Smooth muscle cell of the brain vasculature (primary cell): ENCODE results near the gene ARMC3.
"Not testable (repeated sequence)": the region's sequence is repeated elsewhere in the genome, so short reads cannot be mapped to it uniquely, and the experiment has no call there.

Source experiments
- DNase-seq: peaks from one replicate; pipeline ENCODE4 v3.0.0-alpha.2; 2012; ENCODE audit warnings: low read depth, low spot score

Gene ARMC3

GRCh38 chr10:23072593-23072992 is 144.7 kb downstream of the ARMC3 start:
- not testable (repeated sequence) for DNase-seq

GRCh38 chr10:23073527-23073926 is 145.7 kb downstream of the ARMC3 start:
- no peak for DNase-seq

GRCh38 chr10:23075672-23076071 is 147.8 kb downstream of the ARMC3 start:
- DNase-seq = no peak

GRCh38 chr10:23078114-23078513 is 150.3 kb downstream of the ARMC3 start:
- no peak for DNase-seq

GRCh38 chr10:23079700-23080099 is 151.8 kb downstream of the ARMC3 start:
- DNase-seq = no peak

- no peak for DNase-seq
Observed at GRCh38 chr10:23080262-23080661, 152.4 kb downstream of the ARMC3 start.

GRCh38 chr10:23081221-23081750 is 153.4 kb downstream of the ARMC3 start:
- DNase-seq = no peak

GRCh38 chr10:23081891-23082290 is 154.0 kb downstream of the ARMC3 start:
- DNase-seq = no peak
